HG03558 (cell line): Measurements from ENCODE around the gene TMEM164.

ENCODE experiments used
- ATAC-seq: cut with Tn5 transposase; IDR thresholded peaks from one replicate; pipeline ENCODE4 v1.9.1; 2021; ENCODE audit warnings: moderate number of reproducible peaks; ENCODE audit not compliant: unreplicated experiment; ENCODE audit errors: extremely low read depth

The TMEM164 gene

GRCh38 chrX:110003167-110004156 is 548 bp downstream of the TMEM164 start:
- no peak for ATAC-seq

DNA sequence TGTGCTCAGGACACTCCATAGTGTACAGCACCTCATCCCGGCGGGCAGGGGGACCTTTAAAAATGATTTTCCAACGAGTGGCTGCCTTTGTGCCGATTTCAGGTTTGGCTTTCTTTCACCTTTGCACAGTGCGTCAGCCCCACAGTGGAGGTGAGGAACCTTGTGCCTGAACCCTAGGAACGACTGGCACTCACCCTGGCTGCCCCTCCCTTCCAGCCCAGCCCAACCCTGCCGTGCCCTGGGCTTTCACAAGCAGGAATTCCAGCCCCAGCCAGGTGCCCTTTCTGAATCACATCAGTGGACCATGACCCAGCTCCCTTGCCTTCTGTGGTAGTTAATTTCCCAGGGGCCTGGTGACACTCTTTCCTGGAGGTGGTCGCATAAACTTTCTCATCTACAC is 1.3 kb downstream of the TMEM164 start:
- no peak for ATAC-seq

DNA sequence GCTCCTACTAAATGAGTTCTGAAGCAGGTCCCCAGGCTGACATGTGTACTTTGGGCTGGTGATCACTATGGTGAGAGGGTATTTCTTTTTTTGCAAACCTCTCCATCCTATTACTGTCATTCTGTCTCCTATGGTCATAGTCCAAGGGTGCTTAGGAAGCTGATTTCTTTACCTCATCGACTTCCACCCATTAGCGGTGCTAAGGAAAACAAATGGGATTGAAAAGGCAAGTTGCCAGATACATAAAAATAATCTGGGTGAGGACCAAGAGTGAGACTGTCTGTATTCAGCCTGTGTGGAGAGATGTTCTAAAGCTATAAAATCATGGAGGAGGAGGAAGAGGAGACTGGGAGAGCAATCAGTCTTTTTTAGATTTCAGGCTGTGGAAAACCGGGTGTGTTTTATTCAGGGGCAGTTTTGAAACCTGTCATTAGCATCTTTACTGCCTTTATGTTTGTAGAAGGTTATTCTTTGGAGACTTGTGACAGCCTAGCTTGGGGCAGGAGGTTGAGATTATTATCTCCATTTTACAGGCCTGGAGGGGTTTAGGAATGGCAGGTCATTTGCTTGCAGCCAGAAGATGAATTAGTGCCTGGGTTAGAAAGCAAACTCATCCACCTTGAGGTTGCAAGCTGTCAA is 1.9 kb downstream of the TMEM164 start:
- no peak for ATAC-seq

- ATAC-seq = no peak
These were observed 3.2 kb downstream of the TMEM164 start for GRCh38 chrX:110006161-110006560.

- ATAC-seq = no peak
These were observed 4.0 kb downstream of the TMEM164 start for GRCh38 chrX:110006821-110007375.

DNA sequence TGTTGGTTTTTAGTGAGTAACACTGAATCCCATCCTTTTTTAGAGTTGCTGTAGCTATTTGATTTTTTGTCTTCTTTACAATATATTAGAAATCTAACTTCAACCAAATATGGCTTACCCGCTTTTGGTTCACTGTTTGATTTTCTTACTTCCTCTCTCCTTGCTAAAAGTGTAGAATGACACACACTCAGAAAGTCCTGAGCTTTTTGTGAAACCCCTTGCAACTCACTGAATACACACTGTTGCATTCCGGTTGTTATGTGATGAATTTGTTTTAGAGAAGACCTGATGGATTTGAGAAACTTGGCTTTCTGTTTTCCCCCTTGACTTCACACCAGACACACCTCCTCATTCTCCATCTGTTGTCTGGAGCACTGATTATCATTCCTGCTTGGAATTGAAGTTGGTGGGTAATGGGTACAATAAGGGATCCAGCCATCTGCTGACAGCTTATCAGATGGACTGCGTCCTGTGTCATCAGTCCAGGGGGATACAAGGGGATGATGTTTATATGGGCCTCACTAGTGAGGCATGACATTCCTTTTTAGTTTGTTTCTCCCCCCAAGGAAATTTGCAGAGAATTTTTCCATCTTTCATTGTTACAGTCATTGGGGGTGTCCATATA is 5.2 kb downstream of the TMEM164 start:
- no peak for ATAC-seq

DNA sequence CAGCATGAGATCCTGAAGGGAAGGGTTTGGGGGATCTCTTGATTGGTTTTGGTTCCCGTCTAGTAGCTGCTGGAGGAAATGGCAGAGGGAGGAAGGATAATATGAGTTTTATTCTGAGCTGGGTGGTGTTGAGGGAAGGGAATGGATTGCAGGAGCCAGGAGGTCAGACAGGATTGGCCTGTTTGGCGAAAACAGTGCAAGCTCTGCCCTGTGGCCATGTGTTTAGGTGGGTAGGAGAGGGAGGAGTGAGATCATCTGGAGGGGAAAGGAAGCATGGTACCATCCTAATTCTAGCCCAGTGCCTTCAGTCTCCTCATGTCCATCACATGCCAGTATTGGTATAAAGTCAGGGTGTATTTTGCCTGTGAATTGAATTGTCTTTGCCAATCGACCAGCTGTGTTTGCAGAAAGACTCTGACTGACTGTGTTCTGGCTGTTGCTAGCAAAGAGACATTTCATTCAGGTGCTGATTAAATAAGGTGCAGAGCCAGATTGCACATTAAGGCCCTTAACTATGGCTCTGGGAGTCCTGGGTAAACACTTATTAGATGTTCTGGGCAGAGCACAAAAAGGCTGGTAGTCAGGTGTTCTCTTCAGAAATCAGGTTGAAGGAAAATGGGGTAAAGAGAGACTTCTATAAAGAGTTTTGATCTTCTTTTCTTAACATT is 10.0 kb downstream of the TMEM164 start:
- no peak for ATAC-seq

DNA sequence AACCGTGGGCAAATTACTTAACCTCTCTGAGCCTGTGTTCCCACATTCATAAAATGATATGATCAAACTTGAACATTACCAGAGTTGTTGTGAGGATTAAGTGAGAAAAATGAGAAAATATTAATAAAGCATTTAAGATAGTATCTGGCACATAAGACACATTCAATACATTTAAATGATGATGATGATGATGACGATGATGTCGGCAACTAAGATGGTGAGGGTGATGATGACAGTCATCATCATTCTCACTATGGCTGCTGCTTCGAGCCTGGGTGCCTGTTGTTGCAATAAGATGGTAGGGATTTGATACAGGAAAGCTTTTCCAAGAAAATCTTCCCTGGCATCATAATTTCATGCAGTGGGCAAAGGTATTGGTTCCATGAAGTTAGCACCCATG is 11.1 kb downstream of the TMEM164 start:
- ATAC-seq = no peak

DNA sequence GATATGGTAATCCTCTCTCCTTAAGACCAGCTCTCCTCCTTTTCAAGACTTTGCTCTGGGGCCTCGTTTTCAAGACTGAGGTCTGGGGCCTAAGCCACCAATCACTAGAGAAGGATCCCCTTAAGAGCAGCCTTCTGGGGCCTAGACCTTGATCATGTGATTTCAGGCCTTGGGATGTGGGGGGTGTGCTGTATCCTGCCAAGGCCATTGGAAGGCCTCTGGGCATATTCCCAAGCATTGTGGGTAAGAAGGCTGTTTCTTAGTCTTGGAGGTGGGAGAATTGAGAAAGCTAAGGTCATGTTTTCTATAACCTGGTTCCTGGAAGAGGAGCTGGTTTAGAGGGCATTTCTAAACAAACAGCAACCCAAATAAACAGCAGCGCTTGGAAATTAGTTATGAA is 12.1 kb downstream of the TMEM164 start:
- no peak for ATAC-seq

GRCh38 chrX:110015915-110016314 is 13.0 kb downstream of the TMEM164 start:
- ATAC-seq = no peak

GRCh38 chrX:110020536-110020935 is 17.6 kb downstream of the TMEM164 start:
- ATAC-seq = no peak

- ATAC-seq = no peak
These were observed 18.5 kb downstream of the TMEM164 start for GRCh38 chrX:110021258-110022022.

- ATAC-seq = no peak
These were observed 19.9 kb downstream of the TMEM164 start for GRCh38 chrX:110022599-110023448.

DNA sequence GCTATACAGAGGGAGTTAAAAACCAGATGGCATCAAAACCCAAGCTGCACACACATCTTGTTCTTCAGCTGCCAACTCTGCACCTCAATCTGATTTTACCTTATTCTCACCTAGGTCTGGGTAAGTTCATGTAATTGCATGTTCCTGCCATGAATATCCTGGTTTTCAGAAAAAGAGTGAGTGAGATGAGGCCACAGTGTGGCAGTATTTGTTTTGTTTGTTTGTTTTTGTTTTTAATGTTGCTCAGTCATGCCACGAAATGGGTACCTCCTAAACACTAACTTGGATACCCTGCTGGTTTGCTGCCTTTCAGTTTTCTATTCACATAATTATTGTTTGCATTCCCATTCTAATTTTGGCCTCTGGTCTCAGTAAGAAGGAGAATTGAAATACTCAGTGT is 22.5 kb downstream of the TMEM164 start:
- ATAC-seq = no peak

DNA sequence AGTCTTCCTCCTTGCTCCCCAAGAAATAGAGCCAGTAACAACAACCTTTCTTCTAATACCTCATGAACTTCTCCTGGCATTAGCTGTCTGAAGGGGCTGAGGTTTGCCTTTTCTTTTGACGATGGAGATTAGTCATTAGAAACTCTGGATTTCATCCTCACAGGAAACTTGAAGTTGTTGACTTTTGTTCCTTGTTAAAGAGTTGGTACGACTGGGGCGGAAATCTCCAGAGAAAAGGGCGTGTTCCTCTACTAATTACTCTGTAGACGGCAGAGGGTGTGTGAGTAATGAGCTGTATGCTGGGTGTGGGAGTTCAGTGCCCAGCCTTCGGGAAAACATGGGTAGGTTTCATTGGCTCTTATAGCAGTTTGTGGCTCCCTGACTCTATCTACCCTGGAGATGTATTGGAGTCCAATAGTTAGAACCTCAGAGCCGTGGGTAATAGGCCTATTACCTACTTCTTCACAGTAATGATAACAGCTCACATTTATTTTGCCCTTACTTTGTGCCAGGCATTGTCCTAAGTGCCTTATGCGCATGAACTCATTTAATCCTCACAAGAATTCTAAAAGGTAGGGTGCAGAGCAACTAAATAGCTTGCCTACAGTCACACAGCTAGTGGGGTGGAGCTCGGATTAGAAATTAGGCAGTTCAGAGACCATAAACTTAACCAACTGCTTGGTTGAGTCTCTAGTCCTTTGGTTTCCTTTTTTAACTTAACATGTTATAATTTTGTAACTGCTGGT is 23.4 kb downstream of the TMEM164 start:
- no peak for ATAC-seq

- ATAC-seq = no peak
These were observed 29.7 kb downstream of the TMEM164 start for GRCh38 chrX:110032534-110033147.

- no peak for ATAC-seq
These were observed 31.1 kb downstream of the TMEM164 start for GRCh38 chrX:110034036-110034435.
